Hematopoietic multipotent progenitor cell treated with erythropoietin and hydrocortisone succinate and interleukin-3 and kit ligand, for 15 days (in vitro differentiated cells): ENCODE data around the gene KRTAP20-1.

Experiments used
- DNase-seq: peaks from one replicate; pipeline ENCODE4 v3.0.0-alpha.2; 2015; ENCODE audit warnings: low spot score

KRTAP20-1 gene

GRCh38 chr21:30646904-30647414, 30.7 kb downstream of the KRTAP20-1 start:
- no peak for DNase-seq

- no peak for DNase-seq
Measured at GRCh38 chr21:30652891-30653290, 36.7 kb downstream of the KRTAP20-1 start.
